ENCODE results near the gene MAPK8.
"Not testable (repeated sequence)": the region's sequence is repeated elsewhere in the genome, so short reads cannot be mapped to it uniquely, and the experiment has no call there.

- not testable (repeated sequence) for TF ChIP-seq POLR2AphosphoS5, CTCF (IDR thresholded peaks at IDR 0.05)
Measured at GRCh38 chr10:48347943-48348342, 41.5 kb downstream of the MAPK8 start.
